OCI-LY7 (cell line): ENCODE measurements around the gene C1orf21. TPM values are rescaled to one million over a fixed set of nuclear protein-coding genes. Genes with fewer than 3 reads are reported as not detected.

ENCODE experiments used
- BruUV-seq: library from RNA; stranded (reverse); fragments of 400-500 nt; replicated peaks from 2 replicates; lab custom pipeline; 2021; lab: Mats Ljungman, UMichigan
- CTCF ChIA-PET: fragments of 300-600 bp; sonication (Branson Sonifier 250); formaldehyde crosslinking; loops from one replicate; lab custom pipeline; 2022; ENCODE audit warnings: antibody characterized with exemption; ENCODE audit not compliant: unreplicated experiment; lab: Charles Lee
- POLR2A ChIA-PET: fragments of 300-600 bp; sonication (Branson Sonifier 250); formaldehyde crosslinking; loops from one replicate; lab custom pipeline; 2022; ENCODE audit warnings: antibody characterized with exemption; lab: Charles Lee
- DNase-seq: peaks from one replicate; pipeline ENCODE4 v3.0.0-alpha.2; 2015; ENCODE audit warnings: low spot score
- H2AFZ ChIP-seq: fragments of 200-600 bp; sonication (generic), shearing (Covaris generic); 2 replicates; pipeline ENCODE4 v1.6.1; 2014; ENCODE audit warnings: mild to moderate bottlenecking, antibody characterized with exemption, low read length, moderate library complexity
- H3K27ac ChIP-seq: fragments of 200-600 bp; sonication (generic); 2 replicates; pipeline ENCODE4 v1.5.1; 2014; ENCODE audit warnings: mixed run types, low read depth, mild to moderate bottlenecking, moderate library complexity, low read length, inconsistent platforms; ENCODE audit not compliant: poor library complexity, severe bottlenecking
- H3K36me3 ChIP-seq: fragments of 200-600 bp; sonication (generic); 2 replicates; pipeline ENCODE4 v1.6.1; 2014; ENCODE audit warnings: mild to moderate bottlenecking, antibody characterized with exemption, low read length, moderate library complexity, mixed read lengths; ENCODE audit not compliant: insufficient read depth
- H3K4me1 ChIP-seq: fragments of 200-600 bp; sonication (generic); 2 replicates; pipeline ENCODE4 v1.5.1; 2014; ENCODE audit warnings: mild to moderate bottlenecking, low read length; ENCODE audit not compliant: insufficient read depth, poor library complexity, severe bottlenecking
- H3K4me2 ChIP-seq: fragments of 200-600 bp; sonication (generic); 2 replicates; pipeline ENCODE4 v1.6.1; 2014; ENCODE audit warnings: mild to moderate bottlenecking, low read length
- H3K4me3 ChIP-seq: fragments of 200-600 bp; sonication (generic); 2 replicates; pipeline ENCODE4 v1.5.1; 2014; ENCODE audit warnings: mild to moderate bottlenecking, low read depth, low read length; ENCODE audit not compliant: poor library complexity, severe bottlenecking
- H3K79me2 ChIP-seq: fragments of 200-600 bp; sonication (generic); 2 replicates; pipeline ENCODE4 v1.6.1; 2016; ENCODE audit warnings: low read depth, mild to moderate bottlenecking, low read length, moderate library complexity, mixed read lengths; ENCODE audit not compliant: insufficient read depth
- H3K9me2 ChIP-seq: fragments of 200-600 bp; sonication (generic); 2 replicates; pipeline ENCODE4 v1.6.1; 2016; ENCODE audit warnings: mild to moderate bottlenecking, low read length, mixed read lengths; ENCODE audit not compliant: insufficient read depth
- H3K9me3 ChIP-seq: fragments of 200-600 bp; sonication (generic); 2 replicates; pipeline ENCODE4 v1.6.1; 2014; ENCODE audit warnings: mild to moderate bottlenecking, mixed run types, low read length, mixed read lengths
- H4K20me1 ChIP-seq: fragments of 200-600 bp; sonication (generic); 2 replicates; pipeline ENCODE4 v1.6.1; 2014; ENCODE audit warnings: mild to moderate bottlenecking, antibody characterized with exemption, low read length, moderate library complexity, mixed read lengths; ENCODE audit not compliant: insufficient read depth
- CTCF ChIP-seq: fragments of 200-600 bp; sonication (generic); conservative IDR thresholded peaks from 2 replicates; pipeline ENCODE4 v1.5.1; 2014; ENCODE audit warnings: mild to moderate bottlenecking, antibody characterized with exemption, low read length, moderate library complexity, mixed read lengths
- EZH2phosphoT487 ChIP-seq: fragments of 200-600 bp; sonication (generic); IDR thresholded peaks from 2 replicates; pipeline ENCODE4 v1.6.1; 2018; ENCODE audit warnings: low read depth, borderline replicate concordance, mild to moderate bottlenecking, mixed run types, antibody characterized with exemption, low read length, moderate library complexity, mixed read lengths
- intact Hi-C: fragments of 100-400 bp; cut with micrococcal nuclease; formaldehyde crosslinking; loops from one replicate; pipeline ENCODE4 v1.10.0; 2022; ENCODE audit not compliant: unreplicated experiment
- total RNA-seq, 2 experiments: library from RNA; depleted of rRNA in 1 of 2; stranded (reverse); fragments of >200 nt in 1 of 2; shearing (Covaris generic) in 1 of 2; gene quantifications; 2 replicates each; pipeline ENCODE4 v1.2.3, GENCODE V29; 2014 to 2022

Gene C1orf21
- total RNA-seq, 2 experiments from 2014 or later = not detected

GRCh38 chr1:184650177-184650866 lies 263.5 kb downstream of the C1orf21 start:
- intact Hi-C loops = no loop called here
- H3K9me3 ChIP-seq = no peaks in the 10 kb centered on the region
- H2AFZ ChIP-seq = no peak overlapping the region
- H4K20me1 ChIP-seq = no peaks in the 10 kb centered on the region
- ChIA-PET CTCF (no interaction called here), POLR2A (no interaction called here)
- no peak overlapping the region for H3K4me3 ChIP-seq
- no peak for TF ChIP-seq EZH2phosphoT487
- no peak for TF ChIP-seq CTCF
- no peaks in the 10 kb centered on the region for H3K79me2 ChIP-seq
- H3K4me1 ChIP-seq = no peaks in the 10 kb centered on the region
- DNase-seq = no peak
- H3K4me2 ChIP-seq = no peak overlapping the region
- H3K9me2 ChIP-seq = no peaks in the 10 kb centered on the region
- no TSS peak for BruUV-seq
- no peaks in the 10 kb centered on the region for H3K36me3 ChIP-seq
- no peak overlapping the region for H3K27ac ChIP-seq

- intact Hi-C loops = no loop called here
- DNase-seq = no peak
- no peaks in the 10 kb centered on the region for H3K9me2 ChIP-seq
- H3K4me3 ChIP-seq = no peak overlapping the region
- BruUV-seq = no TSS peak
- no peak overlapping the region for H3K27ac ChIP-seq
- H3K9me3 ChIP-seq = no peaks in the 10 kb centered on the region
- H2AFZ ChIP-seq = no peak overlapping the region
- no peaks in the 10 kb centered on the region for H4K20me1 ChIP-seq
- H3K79me2 ChIP-seq = no peaks in the 10 kb centered on the region
- no peaks in the 10 kb centered on the region for H3K4me1 ChIP-seq
- ChIA-PET POLR2A (interaction anchor here (0.6 kb wide), 2 partner anchors 42 to 1014 kb away, joined by 3 read pairs; no protein-coding TSS in a partner anchor), CTCF (interaction anchor here (0.6 kb wide), 1 partner anchor 28 kb away, joined by 3 read pairs; no protein-coding TSS in a partner anchor)
- no peak overlapping the region for H3K4me2 ChIP-seq
- no peaks in the 10 kb centered on the region for H3K36me3 ChIP-seq
- TF ChIP-seq EZH2phosphoT487 = no peak
- no peak for TF ChIP-seq CTCF
Measured at GRCh38 chr1:184655185-184655584, 268.4 kb downstream of the C1orf21 start.

GRCh38 chr1:184656221-184656620 lies 269.4 kb downstream of the C1orf21 start:
- intact Hi-C loops = no loop called here
- H3K4me1 ChIP-seq = no peaks in the 10 kb centered on the region
- no peak overlapping the region for H3K4me3 ChIP-seq
- ChIA-PET POLR2A (interaction anchor here (0.7 kb wide), 1 partner anchor 14 kb away, joined by 6 read pairs; no protein-coding TSS in a partner anchor), CTCF (no interaction called here)
- H4K20me1 ChIP-seq = no peaks in the 10 kb centered on the region
- H3K36me3 ChIP-seq = no peaks in the 10 kb centered on the region
- no peak for DNase-seq
- H3K9me3 ChIP-seq = no peaks in the 10 kb centered on the region
- no peak overlapping the region for H3K4me2 ChIP-seq
- H3K79me2 ChIP-seq = no peaks in the 10 kb centered on the region
- H3K9me2 ChIP-seq = no peaks in the 10 kb centered on the region
- H3K27ac ChIP-seq = no peak overlapping the region
- TF ChIP-seq EZH2phosphoT487 = no peak
- no peak for TF ChIP-seq CTCF
- no peak overlapping the region for H2AFZ ChIP-seq
- BruUV-seq = no TSS peak
